HPDE6-E6E7 (cell line): ENCODE data around the gene LSS.
"Not testable (repeated sequence)": the region's sequence is repeated elsewhere in the genome, so short reads cannot be mapped to it uniquely, and the experiment has no call there.

Source experiments
- DNase-seq: peaks from one replicate; pipeline ENCODE4 v3.0.0; 2011; ENCODE audit warnings: missing footprints; ENCODE audit errors: extremely low spot score

Gene LSS

GRCh38 chr21:46187261-46187660 is 41.3 kb downstream of the LSS start:
- DNase-seq, result no peak

DNA sequence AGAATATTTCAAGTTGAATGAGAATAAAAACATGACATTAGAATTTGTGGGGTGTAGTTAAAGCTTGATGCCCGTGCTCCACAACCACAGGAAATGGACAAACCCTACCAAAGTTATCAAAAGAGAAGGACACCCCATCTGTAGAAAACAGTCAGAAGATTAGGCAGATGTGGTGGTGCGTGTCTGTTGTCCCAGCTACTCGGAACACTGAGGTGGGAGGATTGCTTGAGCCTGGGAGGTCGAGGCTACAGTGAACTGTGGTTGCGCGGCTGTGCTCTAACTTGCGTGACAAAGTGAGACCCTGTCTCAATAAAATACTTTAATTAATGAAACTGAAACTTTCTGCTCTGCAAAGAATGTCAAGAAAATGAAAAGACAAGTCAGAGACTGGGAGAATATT is 42.9 kb downstream of the LSS start:
- no peak for DNase-seq

DNA sequence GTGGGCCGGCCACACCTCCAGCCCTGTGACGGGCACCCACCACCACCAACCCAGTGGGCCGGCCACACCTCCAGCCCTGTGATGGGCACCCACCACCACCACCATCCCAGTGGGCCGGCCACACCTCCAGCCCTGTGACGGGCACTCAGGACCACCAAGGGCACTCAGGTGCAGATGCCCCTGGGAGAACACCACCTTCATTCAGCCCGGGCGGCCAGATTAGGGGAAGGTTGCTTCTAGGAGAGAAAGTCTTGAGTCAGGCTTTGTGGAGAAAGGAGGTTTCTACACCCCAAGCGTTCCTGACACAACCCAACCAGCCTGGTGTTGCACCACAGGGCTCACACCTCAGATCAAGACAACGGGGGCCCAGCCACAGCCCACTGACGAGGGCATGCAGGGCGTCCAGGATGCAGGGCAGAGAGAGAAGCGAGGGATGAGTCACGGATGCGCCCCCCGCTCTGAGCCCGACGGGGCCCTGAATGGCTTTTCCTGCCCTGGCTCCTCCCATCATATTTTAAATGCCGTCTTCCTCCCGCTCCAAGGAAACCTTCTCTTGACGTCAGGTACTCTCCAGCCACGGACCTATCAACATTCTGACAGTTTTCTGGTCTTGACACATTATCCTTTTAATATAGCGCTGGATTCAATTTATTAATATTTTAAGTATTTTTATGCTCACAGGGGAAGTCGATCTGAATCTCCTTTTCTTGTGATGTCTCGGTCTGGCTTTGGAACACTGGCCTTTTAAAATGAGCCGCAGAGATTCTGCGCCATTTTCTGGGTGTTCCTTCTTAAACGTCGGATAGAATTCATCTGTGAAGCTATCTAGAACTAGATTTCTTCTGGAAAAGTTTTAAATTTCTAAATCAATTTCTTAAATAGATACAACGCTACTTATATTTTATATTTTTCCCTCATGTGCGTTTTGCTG is 43.7 kb downstream of the LSS start:
- DNase-seq, result no peak

GRCh38 chr21:46183910-46184624 is 44.5 kb downstream of the LSS start, which contains the start of gene SPATC1L:
TSS of gene SPATC1L (minus strand) at chr21:46184459. CDS start at chr21:46182816, 1,643 bp downstream.
- DNase-seq, result no peak

DNA sequence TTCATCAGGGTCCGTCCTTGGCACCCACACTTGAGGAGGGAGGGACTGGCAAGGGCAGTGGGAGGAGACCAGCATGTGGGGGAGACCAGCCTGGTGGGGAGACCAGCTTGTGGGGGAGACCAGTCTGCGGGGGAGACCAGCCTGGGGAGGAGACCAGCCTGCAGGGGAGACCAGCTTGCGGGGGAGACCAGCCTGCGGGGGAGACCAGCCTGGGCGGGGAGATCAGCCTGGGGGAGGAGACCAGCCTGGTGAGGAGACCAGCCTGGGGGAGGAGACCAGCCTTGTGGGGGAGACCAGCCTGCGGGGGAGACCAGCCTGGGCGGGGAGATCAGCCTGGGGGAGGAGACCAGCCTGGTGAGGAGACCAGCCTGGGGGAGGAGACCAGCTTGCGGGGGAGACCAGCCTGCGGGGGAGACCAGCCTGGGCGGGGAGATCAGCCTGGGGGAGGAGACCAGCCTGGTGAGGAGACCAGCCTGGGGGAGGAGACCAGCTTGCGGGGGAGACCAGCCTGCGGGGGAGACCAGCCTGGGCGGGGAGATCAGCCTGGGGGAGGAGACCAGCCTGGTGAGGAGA is 45.2 kb downstream of the LSS start:
- DNase-seq, result not testable (repeated sequence)

DNA sequence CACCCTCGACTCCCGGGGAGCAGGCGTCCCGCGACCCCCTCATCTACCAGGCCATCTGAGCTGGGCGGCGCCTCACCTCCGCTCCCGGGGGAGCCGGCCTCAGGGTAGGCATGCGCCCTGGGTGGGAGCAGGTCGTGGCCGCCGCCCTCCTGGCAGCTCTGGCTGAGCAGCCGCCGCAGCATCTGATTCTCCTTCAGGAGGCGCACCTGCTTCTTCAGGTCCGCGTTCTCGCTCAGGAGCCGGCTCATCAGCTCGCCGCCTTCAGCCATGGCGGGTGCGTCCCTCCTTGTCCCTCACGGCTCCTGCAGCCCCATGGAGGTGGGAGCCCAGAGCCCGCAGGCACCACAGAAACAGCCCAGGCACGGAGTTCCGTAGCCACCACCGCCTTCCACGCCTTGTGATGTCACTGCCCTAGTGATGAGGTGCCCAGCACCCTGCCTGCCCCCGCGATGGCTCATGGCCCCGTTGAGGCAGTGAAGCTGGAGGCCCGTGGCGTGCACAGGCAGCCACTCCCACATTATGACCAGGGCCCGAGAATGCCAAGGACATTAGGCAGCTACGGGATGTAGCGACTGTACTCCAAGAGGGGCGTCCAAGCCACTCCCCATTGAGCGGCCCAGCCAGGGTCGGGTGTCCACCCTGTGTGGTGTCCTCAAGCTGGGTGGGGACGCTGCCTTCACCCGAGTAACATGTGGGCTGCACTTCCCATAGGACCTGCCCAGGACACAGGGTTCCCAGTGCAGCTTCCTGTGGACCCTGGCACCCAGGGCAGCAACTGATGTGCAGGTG is 45.8 kb downstream of the LSS start:
- no peak for DNase-seq

- DNase-seq, result no peak
Measured at GRCh38 chr21:46181953-46182547, 46.5 kb downstream of the LSS start.

DNA sequence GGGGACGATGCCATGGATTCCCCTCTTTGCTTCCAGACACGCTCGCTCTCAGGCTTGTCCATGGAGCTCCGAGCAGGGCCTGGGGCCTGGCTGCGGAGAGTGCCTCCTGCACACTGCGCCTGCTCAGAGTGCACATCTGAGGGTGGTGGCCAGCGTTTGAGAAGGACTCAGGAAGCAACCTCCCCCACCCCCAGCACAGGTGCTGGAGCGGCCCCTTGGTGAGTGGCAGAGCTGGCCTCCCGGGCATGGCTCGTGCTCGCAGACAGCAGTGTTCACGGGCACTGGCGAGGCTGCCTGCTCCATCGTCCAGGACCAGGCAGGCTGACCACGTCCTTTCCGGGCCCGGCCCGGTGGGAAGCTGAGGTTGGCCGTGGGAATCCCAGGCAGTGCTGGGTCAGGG is 47.1 kb downstream of the LSS start:
- DNase-seq, result no peak

DNA sequence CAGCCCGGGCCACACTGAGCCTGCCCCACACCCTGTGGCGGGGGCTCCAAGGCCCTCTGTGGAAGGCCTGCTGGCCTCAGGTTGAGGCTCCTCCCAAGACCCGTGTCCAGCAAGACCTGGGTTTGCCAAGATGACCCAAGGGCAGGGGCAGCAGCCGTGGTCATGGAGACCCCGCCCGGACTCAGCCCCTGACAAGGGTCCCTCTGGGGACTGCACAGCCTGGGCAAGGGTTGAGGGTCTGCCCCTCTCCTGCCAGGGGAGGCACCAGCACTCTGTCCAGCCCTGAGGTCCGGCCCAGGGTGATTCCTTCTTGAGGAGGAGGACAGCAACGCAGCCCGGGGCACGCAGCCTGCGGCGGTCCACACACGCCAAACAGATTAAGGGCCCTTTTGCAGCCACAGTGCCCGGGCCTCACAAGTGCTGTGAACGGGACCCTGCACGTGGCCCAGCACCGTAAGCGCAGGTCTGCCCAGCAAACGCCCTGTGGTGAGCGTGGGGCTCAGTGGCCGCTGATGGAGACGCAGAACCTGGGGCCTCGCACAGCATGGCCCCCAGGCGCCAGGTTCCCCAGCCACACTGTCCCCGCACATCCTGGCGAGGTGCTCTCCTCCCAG is 47.7 kb downstream of the LSS start:
- no peak for DNase-seq

DNA sequence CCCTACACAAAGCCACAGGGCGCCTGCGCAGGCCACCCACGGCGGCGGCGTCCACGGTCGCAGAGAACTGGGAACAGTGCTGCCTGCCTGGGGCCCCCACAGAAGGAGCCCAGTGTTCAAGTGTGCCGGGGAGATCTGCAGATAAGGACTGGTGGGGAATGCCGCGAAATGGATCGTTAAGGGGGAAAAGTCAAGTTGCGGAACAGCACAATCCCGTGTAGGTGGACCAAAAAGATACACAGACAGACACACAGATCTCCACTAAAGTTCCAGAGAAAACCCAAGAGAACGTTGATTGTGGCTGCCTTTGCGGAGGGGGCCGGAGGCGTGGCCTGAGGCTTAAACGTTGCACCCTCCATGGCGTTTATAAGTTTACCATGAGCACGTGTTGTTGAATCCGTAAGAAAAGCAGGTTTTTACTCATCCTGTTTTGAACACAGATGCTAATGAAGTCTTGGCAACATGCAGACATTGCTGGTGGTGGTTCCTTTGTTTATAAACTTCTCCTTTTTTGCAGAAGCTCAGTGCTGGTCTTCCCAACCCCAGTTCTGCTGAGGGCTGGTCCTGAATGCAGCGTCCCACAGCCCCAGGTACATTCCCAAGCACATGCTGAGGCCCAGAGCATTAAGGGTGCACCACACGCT is 48.4 kb downstream of the LSS start:
- DNase-seq, result no peak

- no peak for DNase-seq
Measured at GRCh38 chr21:46179708-46180078, 48.9 kb downstream of the LSS start.

GRCh38 chr21:46178961-46179360 is 49.6 kb downstream of the LSS start:
- DNase-seq, result no peak

DNA sequence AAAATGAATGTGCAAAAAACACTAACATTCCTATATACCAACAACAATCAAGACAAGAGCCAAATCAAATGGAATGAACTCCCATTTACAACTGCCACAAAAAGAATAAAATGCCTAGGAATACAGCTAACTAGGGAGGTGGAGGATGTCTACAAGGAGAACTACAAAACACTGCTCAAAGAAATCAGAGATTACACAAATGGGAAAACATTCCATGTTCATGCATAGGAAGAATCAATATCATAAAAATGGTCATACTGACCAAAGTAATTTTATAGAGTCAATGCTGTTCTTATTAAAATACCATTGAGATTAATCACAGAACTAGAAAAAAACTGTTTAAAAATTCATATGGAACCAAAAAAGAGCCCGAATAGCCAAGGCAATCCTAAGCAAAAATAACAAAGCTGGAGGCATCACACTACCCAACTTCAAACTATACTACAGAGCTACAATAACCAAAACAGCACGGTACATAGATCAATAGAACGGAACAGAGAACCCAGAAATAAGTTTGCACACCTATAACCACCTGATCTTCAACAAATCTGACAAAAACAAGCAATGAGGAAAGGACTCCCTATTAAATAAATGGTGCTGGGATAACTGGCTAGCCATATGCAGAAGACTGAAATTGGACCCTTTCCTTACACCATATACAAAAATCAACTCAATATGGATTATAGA is 52.0 kb downstream of the LSS start:
- not testable (repeated sequence) for DNase-seq

DNA sequence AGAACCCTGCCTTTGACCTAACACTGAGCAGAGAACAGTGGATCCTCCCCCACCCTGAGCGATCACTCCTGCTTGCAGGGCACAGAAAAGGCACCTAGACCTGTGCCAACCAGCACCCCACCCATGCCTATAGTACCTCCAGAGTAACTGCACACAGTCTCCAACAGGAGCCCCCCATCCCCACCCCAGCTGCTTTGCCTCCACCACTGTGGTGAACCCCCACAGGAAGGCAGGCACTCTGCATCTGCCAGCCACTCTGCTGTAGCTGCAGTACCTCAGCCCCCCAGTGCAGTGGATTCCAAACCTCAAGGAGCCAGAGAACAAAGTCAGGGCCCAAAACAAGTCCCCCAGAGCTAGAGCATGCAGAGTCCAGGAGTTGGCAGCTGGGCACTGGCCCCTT is 55.0 kb downstream of the LSS start:
- DNase-seq, result no peak

DNA sequence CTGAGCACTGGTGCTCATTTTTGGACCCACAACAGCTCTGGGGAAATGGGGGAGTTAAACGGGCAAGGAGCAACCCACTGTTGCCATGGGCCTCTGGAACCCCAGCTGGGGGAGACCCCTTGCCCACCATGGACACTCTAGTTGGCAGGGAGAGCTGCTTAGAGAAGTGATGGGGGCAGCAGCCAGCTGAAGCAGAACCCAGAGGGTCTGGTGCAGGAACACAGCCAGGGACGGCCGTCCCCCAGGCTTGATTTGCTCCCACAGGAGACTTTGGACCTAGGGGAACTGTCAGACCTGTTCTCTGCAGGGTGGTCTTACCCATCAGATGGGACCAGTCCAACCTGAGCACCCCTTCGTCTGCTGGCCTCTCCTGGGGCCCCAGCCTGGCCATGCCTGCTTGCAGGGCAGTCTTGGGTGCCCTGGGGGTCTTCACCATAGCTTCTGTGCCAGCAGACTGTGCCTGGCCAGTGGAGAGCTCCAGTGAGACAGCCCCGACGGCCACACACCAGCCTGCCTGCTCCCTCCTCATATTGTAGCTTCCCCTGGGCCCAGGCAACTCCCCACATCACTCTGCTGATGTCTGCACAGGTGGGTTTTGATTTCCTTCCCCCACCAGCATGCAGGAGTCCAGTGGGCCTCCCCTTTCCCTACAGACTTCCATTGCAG is 55.6 kb downstream of the LSS start:
- no peak for DNase-seq

DNA sequence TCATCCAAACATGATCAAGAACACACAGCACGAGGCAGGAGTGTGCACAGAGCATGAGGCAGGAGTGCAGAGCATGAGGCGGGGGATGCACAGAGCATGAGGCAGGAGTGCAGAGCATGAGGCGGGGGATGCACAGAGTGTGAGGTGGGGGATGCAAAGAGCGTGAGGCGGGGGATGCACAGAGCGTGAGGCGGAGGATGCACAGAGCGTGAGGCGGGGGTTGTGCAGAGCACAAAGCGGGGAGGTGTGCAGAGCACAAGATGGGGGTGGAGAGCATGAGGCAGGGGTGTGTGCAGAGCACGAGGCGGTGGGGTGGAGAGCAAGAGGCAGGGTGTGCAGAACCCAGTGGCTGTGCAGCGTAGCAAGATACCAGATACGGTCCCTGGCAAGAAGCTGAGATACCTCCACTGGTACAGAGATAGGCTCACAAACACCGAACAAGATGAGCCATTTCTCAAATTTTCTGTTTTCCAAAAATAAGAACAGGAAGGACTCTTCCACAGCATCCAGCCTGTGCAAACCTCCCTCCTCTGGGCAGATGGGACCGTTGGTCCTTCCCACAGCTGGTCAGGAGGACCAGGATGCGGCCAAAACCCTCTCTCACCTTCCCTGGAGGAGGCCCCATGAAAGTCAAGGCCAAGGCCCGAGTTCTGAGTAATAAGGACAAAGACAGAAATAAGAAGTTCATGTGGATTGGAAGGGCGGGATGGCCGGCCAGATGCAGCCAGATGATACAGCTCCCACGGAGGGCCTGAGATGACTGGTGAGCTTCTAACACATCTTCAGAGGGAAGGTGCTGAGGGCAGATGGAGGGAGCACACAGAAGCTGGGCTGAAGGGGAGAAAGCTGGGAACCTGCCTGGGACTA is 56.3 kb downstream of the LSS start:
- no peak for DNase-seq

DNA sequence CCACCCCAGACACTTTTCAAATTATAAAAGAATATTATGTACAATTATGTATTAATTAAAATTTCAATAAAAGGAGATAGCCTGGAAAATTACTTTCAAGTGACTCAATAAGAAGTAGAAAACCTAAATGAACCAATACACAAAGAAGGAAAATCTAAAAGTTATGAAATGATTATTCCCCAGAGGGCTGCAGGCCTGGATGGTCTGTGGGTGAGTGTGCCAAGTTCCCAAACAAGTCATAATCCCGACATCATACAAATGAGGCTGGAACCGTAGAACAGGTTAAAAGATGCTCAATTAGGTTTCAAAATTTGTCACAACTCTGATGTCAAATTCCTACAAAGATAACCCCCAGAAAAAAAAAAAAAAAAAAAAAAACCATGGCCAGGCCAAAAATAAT is 57.0 kb downstream of the LSS start:
- no peak for DNase-seq

DNA sequence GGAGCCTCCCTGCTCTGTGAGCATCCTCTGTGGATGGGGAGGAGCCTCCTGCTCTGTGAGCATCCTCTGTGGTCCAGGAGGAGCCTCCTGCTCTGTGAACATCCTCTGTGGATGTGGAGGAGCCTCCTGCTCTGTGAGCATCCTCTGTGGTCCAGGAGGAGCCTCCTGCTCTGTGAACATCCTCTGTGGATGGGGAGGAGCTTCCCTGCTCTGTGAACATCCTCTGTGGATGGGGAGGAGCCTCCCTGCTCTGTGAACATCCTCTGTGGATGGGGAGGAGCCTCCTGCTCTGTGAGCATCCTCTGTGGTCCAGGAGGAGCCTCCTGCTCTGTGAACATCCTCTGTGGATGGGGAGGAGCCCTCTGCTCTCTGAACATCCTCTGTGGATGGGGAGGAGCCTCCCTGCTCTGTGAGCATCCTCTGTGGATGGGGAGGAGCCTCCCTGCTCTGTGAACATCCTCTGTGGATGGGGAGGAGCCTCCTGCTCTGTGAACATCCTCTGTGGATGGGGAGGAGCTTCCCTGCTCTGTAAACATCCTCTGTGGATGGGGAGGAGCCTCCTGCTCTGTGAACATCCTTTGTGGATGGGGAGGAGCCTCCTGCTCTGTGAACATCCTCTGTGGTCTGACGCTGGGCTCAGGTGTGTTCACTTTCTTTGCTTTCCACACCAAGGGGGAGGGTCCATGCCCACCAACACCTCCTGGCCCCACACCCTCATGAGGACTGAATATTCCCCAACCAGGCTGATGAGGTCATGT is 58.0 kb downstream of the LSS start:
- DNase-seq, result not testable (repeated sequence)
